ENCODE measurements around the gene NR2F6.

GRCh38 chr19:17240062-17240752, 5.5 kb downstream of the NR2F6 start:
- TF ChIP-seq RARB (CRISPR knock-in tag; IDR thresholded peaks at IDR 0.05) (no peak), TCF4 (CRISPR knock-in tag; IDR thresholded peaks at IDR 0.05; ENCODE audit: borderline replicate concordance) (no peak), CREB5 (CRISPR knock-in tag; IDR thresholded peaks at IDR 0.05; ENCODE audit: low read depth) (no peak), ESRRG (CRISPR knock-in tag; IDR thresholded peaks at IDR 0.05) (no peak), PATZ1 (CRISPR knock-in tag; IDR thresholded peaks at IDR 0.05; ENCODE audit: borderline replicate concordance) (no peak), POU6F1 (CRISPR knock-in tag; IDR thresholded peaks at IDR 0.05; ENCODE audit: borderline replicate concordance, low read depth) (no peak), OSR1 (CRISPR knock-in tag; IDR thresholded peaks at IDR 0.05) (no peak), ZC3H10 (CRISPR knock-in tag; IDR thresholded peaks at IDR 0.05) (no peak), ZFP30 (CRISPR knock-in tag; IDR thresholded peaks at IDR 0.05) (no peak), TSHZ2 (CRISPR knock-in tag; IDR thresholded peaks at IDR 0.05) (no peak)
